Activated CD4-positive, CD25-positive, alpha-beta regulatory T cell (primary cell): ENCODE results near the gene CARD16.
"Not testable (repeated sequence)": the region's sequence is repeated elsewhere in the genome, so short reads cannot be mapped to it uniquely, and the experiment has no call there.

Experiments
- DNase-seq, 4 experiments: peaks; one replicate each; lab custom pipeline; 2025; lab: John Stamatoyannopoulos, UW

The CARD16 gene

GRCh38 chr11:105044557-105045524 is at the start of gene CARD16:
Gene CARD16 (minus strand): TSS chr11:105045335. CDS start chr11:105045297, 38 bp downstream.
- not testable (repeated sequence) for DNase-seq

- no peak for DNase-seq
These were observed 47.4 kb upstream of the CARD16 start for GRCh38 chr11:105092256-105093239.

GRCh38 chr11:105081412-105082150 is 36.4 kb upstream of the CARD16 start:
- DNase-seq, result no peak

GRCh38 chr11:105080171-105080906 is 35.2 kb upstream of the CARD16 start:
- DNase-seq, result not testable (repeated sequence)

GRCh38 chr11:105078283-105078682 is 33.1 kb upstream of the CARD16 start:
- DNase-seq, result no peak

- DNase-seq, result not testable (repeated sequence)
These were observed 32.1 kb upstream of the CARD16 start for GRCh38 chr11:105077141-105077790.

- no peak for DNase-seq
These were observed 29.0 kb upstream of the CARD16 start for GRCh38 chr11:105074166-105074530.

- no peak for DNase-seq
These were observed 28.5 kb upstream of the CARD16 start for GRCh38 chr11:105073456-105074165.

GRCh38 chr11:105072080-105072479 is 26.9 kb upstream of the CARD16 start:
- not testable (repeated sequence) for DNase-seq

GRCh38 chr11:105071089-105071732 is 26.1 kb upstream of the CARD16 start:
- DNase-seq, result no peak

GRCh38 chr11:105070306-105070705 is 25.2 kb upstream of the CARD16 start:
- no peak for DNase-seq

- DNase-seq, result not testable (repeated sequence)
These were observed 24.6 kb upstream of the CARD16 start for GRCh38 chr11:105069749-105070148.

- not testable (repeated sequence) for DNase-seq
These were observed 18.3 kb upstream of the CARD16 start for GRCh38 chr11:105063245-105063941.

- DNase-seq, result no peak
These were observed 12.3 kb upstream of the CARD16 start for GRCh38 chr11:105057432-105057831.

- DNase-seq, result no peak
These were observed 11.3 kb upstream of the CARD16 start for GRCh38 chr11:105056446-105056845.

GRCh38 chr11:105054723-105055493 is 9.8 kb upstream of the CARD16 start:
- no peak for DNase-seq

- no peak for DNase-seq
These were observed 7.4 kb upstream of the CARD16 start for GRCh38 chr11:105052487-105052886.

GRCh38 chr11:105051559-105051958 is 6.4 kb upstream of the CARD16 start:
- no peak for DNase-seq
